RWPE2 (cell line): ENCODE results near the gene UBL4A.

Source experiments
- ATAC-seq: fragments of 200-7000 bp; cut with Tn5 transposase; 3 replicates; pipeline ENCODE4 v1.9.1; 2021; ENCODE audit warnings: low read depth
- DNase-seq: peaks from one replicate; pipeline ENCODE4 v3.0.0-alpha.2; 2020; ENCODE audit warnings: low spot score
- H3K27ac ChIP-seq: fragments of 450-650 bp; 2 replicates; pipeline ENCODE4 v1.5.1; 2017; ENCODE audit warnings: mild to moderate bottlenecking; ENCODE audit not compliant: poor library complexity, severe bottlenecking
- H3K27me3 ChIP-seq: fragments of 250-450 bp; sonication (Bioruptor Pico); 2 replicates; pipeline ENCODE4 v1.5.1; 2021; ENCODE audit warnings: mild to moderate bottlenecking, moderate library complexity; ENCODE audit not compliant: insufficient read depth, poor library complexity, severe bottlenecking
- H3K36me3 ChIP-seq: fragments of 250-450 bp; sonication (Bioruptor Pico); 2 replicates; pipeline ENCODE4 v1.5.1; 2020; ENCODE audit warnings: low read depth, mild to moderate bottlenecking, moderate library complexity
- H3K4me1 ChIP-seq: fragments of 250-450 bp; sonication (Bioruptor Pico); 2 replicates; pipeline ENCODE4 v1.5.1; 2021; ENCODE audit warnings: mild to moderate bottlenecking, moderate library complexity; ENCODE audit not compliant: insufficient read depth, poor library complexity, severe bottlenecking
- H3K4me3 ChIP-seq: fragments of 250-450 bp; sonication (Bioruptor Pico); 2 replicates; pipeline ENCODE4 v1.5.1; 2021; ENCODE audit warnings: mild to moderate bottlenecking, moderate library complexity; ENCODE audit not compliant: severe bottlenecking
- H3K9me3 ChIP-seq: fragments of 250-450 bp; sonication (Bioruptor Pico); 2 replicates; pipeline ENCODE4 v1.5.1; 2021; ENCODE audit warnings: mild to moderate bottlenecking, moderate library complexity; ENCODE audit not compliant: severe bottlenecking
- TF ChIP-seq, protein P1 (sequence below): fragments of 450-650 bp; IDR thresholded peaks from one replicate; pipeline ENCODE4 v1.5.1; 2017; ENCODE audit warnings: mild to moderate bottlenecking, moderate library complexity; ENCODE audit not compliant: poor library complexity, severe bottlenecking

The UBL4A gene

DNA sequence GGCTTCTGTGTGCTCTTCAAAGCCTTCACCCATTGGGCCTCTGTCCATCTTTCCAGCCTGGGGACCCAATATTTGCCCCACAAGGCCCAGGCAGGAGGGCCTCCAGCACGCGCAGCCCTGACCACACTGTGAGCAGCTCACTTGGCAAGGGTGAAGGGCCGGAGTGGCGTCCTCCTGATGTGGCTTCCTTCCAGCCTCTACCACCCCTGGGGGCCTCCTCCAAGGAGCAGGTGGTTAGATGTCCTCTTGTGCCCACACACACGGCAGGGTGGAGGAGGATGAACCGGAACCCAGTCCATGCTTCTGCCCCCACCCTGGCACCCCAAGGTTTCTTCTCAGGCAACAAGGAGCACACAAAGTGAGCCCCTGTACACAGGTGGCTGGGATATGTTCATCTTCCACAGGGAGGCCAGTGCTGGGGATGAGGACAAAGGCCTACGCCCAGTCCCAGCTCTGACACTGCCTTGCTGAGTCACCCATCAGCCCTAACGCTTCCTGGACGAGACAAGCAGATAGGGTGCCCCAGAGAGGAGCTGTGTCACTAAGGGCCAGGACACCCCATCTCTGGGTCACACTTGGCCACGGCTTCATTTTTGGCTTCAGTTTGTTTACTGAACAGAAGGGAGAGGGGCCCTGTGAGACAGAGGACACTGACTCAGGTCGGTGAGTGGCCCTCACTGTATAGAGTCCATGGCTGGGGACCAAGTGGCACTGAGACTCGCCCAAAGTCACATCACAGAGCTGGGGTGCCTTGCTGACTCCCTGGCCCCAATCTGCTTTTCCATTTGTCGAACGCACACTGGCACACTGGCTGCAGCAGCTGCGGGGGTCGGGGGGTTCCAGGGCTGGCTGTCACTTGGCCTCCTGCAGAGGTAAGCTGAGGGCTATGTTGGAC, 1.9 kb downstream of the UBL4A start:
- H3K9me3 ChIP-seq, result no peaks in the 10 kb centered on the region
- ATAC-seq (0 out of 3 replicates have a peak, but pooled peaks have one; percentile 35), DNase-seq (peak; percentile 37)
- H3K27me3 ChIP-seq, result no peaks in the 10 kb centered on the region
- no peaks in the 10 kb centered on the region for H3K4me1 ChIP-seq
- TF ChIP-seq, protein P1, sequence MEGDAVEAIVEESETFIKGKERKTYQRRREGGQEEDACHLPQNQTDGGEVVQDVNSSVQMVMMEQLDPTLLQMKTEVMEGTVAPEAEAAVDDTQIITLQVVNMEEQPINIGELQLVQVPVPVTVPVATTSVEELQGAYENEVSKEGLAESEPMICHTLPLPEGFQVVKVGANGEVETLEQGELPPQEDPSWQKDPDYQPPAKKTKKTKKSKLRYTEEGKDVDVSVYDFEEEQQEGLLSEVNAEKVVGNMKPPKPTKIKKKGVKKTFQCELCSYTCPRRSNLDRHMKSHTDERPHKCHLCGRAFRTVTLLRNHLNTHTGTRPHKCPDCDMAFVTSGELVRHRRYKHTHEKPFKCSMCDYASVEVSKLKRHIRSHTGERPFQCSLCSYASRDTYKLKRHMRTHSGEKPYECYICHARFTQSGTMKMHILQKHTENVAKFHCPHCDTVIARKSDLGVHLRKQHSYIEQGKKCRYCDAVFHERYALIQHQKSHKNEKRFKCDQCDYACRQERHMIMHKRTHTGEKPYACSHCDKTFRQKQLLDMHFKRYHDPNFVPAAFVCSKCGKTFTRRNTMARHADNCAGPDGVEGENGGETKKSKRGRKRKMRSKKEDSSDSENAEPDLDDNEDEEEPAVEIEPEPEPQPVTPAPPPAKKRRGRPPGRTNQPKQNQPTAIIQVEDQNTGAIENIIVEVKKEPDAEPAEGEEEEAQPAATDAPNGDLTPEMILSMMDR, result no peak
- no peak overlapping the region for H3K4me3 ChIP-seq
- peaks cover 32% of the 10 kb centered on the region for H3K36me3 ChIP-seq
- H3K27ac ChIP-seq, result peak overlapping the region; percentile 80

DNA sequence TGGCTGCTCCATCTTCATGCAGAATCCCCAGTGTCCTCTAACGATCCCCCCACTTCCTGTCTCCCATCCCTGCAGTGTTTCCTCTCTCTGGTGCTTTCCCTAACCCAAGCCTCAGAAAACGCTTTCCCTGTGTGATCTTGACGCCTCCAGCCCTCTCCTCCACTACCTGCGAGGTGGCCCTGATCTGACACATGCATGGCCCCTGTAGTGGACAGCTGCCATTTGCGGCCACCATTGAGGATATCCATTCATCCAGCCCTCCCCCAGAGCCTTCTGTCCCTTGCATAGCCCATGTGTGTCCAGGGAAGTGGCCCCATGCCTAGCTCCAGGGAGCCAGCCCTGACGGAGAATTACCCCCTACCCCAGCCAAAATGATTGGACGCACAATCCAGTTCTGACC, 3.1 kb downstream of the UBL4A start:
- ATAC-seq, result no peak
- Histone ChIP-seq H3K36me3 (peaks cover 30% of the 10 kb centered on the region), H3K27me3 (no peaks in the 10 kb centered on the region), H3K27ac (no peak overlapping the region), H3K4me1 (no peaks in the 10 kb centered on the region), H3K4me3 (no peak overlapping the region), H3K9me3 (no peaks in the 10 kb centered on the region)
- DNase-seq, result no peak
- TF ChIP-seq, protein P1, result no peak

DNA sequence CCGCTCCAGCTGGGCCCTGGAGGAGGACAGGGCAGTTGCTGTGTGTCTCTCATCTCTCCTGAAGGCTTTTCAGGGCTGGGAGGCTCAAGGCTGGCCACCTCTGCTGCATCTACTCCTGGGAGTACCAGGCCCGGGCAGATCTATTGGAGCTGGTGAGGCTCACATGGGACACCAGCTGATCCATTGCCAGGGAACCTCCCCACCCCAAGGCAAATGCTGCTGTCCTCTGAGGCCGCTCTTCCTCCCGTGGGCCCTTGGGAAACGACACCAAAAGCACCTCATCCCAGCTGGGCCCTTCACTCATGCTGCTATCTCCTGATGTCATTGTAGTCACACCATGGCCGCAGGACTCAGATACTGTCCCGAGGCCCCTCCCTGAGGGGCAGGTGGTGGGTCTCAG, 3.6 kb downstream of the UBL4A start:
- Histone ChIP-seq H3K9me3 (no peaks in the 10 kb centered on the region), H3K27me3 (no peaks in the 10 kb centered on the region), H3K4me1 (no peaks in the 10 kb centered on the region), H3K27ac (no peak overlapping the region), H3K36me3 (peaks cover 27% of the 10 kb centered on the region), H3K4me3 (no peak overlapping the region)
- no peak for ATAC-seq
- TF ChIP-seq, protein P1, result no peak
- no peak for DNase-seq

DNA sequence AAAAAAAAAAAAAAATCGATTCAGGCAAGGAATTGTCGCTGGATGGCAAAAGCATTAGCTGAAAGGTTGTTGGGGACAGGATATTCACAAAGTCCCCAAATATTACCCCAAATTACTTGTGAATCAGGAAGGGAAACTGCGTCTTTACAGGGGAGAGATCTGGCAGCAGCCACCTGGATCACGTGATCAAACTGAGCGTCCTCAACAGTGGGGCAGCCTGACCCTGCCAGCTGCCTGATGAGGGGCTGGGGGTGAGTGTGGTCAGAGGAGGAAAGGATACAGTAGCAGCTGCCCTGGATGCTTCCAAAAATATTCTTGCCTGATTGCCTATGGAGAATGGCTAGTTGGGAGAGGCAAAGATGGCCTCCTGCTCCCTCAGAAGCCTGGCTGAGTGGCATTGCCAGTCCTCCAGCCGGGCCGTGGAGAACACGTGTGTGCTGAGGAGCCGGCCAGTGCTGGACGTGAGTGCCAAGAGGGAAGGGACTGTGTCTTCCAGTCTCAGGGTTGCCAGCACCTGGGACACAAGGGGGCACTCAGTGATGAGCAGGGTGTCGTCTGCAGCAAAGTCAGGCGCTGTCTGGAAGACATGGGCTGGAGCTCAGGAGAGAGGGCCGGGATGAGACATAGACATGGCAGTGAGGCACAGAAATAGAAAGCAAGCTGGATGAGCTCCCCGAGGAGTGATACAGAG, 4.4 kb downstream of the UBL4A start:
- no peak for DNase-seq
- Histone ChIP-seq H3K9me3 (no peaks in the 10 kb centered on the region), H3K4me3 (no peak overlapping the region), H3K27ac (no peak overlapping the region), H3K4me1 (no peaks in the 10 kb centered on the region), H3K36me3 (peaks cover 22% of the 10 kb centered on the region), H3K27me3 (no peaks in the 10 kb centered on the region)
- ATAC-seq, result no peak
- TF ChIP-seq, protein P1, result no peak

DNA sequence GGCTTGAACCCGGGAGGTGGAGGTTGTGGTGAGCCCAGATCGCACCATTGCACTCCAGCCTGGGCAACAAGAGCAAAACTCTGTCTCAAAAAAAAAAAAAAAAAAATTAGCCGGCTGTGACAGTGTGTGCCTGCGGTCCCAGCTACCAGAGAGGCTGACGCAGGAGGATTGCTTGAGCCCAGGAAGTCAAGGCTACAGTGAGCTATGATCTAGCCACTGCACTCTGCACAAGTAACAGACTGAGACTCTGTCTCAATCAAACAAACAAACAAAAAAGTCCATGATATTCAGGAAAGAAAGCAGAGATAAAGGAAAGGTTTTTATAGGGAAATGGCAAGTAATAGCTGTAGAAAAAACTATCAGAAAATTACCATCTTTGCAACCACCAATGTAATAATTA, 5.2 kb downstream of the UBL4A start:
- H3K36me3 ChIP-seq, result peaks cover 20% of the 10 kb centered on the region
- no peaks in the 10 kb centered on the region for H3K9me3 ChIP-seq
- no peak for DNase-seq
- no peak overlapping the region for H3K27ac ChIP-seq
- H3K4me3 ChIP-seq, result no peak overlapping the region
- TF ChIP-seq, protein P1, result no peak
- H3K4me1 ChIP-seq, result no peaks in the 10 kb centered on the region
- no peak for ATAC-seq
- H3K27me3 ChIP-seq, result no peaks in the 10 kb centered on the region
